ENCODE data around the gene KCNK3. TPM values are rescaled to one million over a fixed set of nuclear protein-coding genes. Genes with fewer than 3 reads are reported as not detected.

The KCNK3 gene
- polyA plus RNA-seq, 1 of the 3 experiments (the other 2 are of a cell fraction) = 0.16 TPM

- H3K27ac ChIP-seq (ENCODE audit: low read depth in 2 of 2, low read length in 1 of 2) = no peak overlapping the region
- peaks cover 0 to 14% of the 10 kb centered on the region in 2 experiments; a peak in 1 of 4 replicates for H3K4me1 ChIP-seq (ENCODE audit: control insufficient read depth in 1 of 2, insufficient read depth in 2 of 2, low read depth in 1 of 2, low read length in 1 of 2)
- H3K79me2 ChIP-seq (ENCODE audit: insufficient read depth) = no peaks in the 10 kb centered on the region
- no peaks in the 10 kb centered on the region for H3K9me2 ChIP-seq
- TF ChIP-seq EZH2phosphoT487 (IDR thresholded peaks at IDR 0.05; ENCODE audit: borderline replicate concordance, low read depth) = no peak
- TF ChIP-seq YY1 (IDR thresholded peaks at IDR 0.05; ENCODE audit: low read depth) = no peak
- no peak for TF ChIP-seq EP300 (IDR thresholded peaks at IDR 0.05; ENCODE audit: borderline replicate concordance in 1 of 2, low read depth in 1 of 2, low read length in 1 of 2)
- TF ChIP-seq, protein P1, sequence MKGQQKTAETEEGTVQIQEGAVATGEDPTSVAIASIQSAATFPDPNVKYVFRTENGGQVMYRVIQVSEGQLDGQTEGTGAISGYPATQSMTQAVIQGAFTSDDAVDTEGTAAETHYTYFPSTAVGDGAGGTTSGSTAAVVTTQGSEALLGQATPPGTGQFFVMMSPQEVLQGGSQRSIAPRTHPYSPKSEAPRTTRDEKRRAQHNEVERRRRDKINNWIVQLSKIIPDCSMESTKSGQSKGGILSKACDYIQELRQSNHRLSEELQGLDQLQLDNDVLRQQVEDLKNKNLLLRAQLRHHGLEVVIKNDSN (IDR thresholded peaks at IDR 0.05; ENCODE audit: borderline replicate concordance, low read depth) = no peak
- no peak for TF ChIP-seq GATA2 (CRISPR knock-in tag; IDR thresholded peaks at IDR 0.05)
- 84% methylated on average over 3 of the region's 3 CpGs for WGBS (ENCODE audit: low lambda C conversion rate)
- no peaks in the 10 kb centered on the region for H3K36me3 ChIP-seq (replicated peaks in 1 of 2; ENCODE audit: control insufficient read depth in 1 of 2, insufficient read depth in 2 of 2, low read length in 1 of 2)
- H3F3A ChIP-seq (replicated peaks; ENCODE audit: insufficient read depth) = no peaks in the 10 kb centered on the region
- ChIA-PET CTCF (interaction anchor here (1.1 to 22.3 kb wide), 4 partner anchors 14 to 122 kb away, joined by 3 to 944 read pairs (median 32); no protein-coding TSS in a partner anchor), POLR2A (interaction anchor here (1.5 kb wide), 1 partner anchor 12 kb away, joined by 3 read pairs; no protein-coding TSS in a partner anchor)
- H3K9me3 ChIP-seq = no peaks in the 10 kb centered on the region
- peak; percentile 27 for DNase-seq
- no peak overlapping the region for H3K4me2 ChIP-seq
- H2AFZ ChIP-seq (ENCODE audit: low read depth) = no peak overlapping the region
- H3K9ac ChIP-seq = no peak overlapping the region
- H3K4me3 ChIP-seq (ENCODE audit: low read depth in 2 of 2, low read length in 1 of 2) = no peak overlapping the region
- H3K27me3 ChIP-seq (ENCODE audit: insufficient read depth) = no peaks in the 10 kb centered on the region
- no peaks in the 10 kb centered on the region for H4K20me1 ChIP-seq (ENCODE audit: insufficient read depth)
Measured at GRCh38 chr2:26732446-26732845, 39.9 kb downstream of the KCNK3 start.

- Histone ChIP-seq H3K9me3 (no peaks in the 10 kb centered on the region), H3F3A (replicated peaks; ENCODE audit: insufficient read depth) (no peaks in the 10 kb centered on the region), H3K27me3 (ENCODE audit: insufficient read depth) (no peaks in the 10 kb centered on the region), H2AFZ (ENCODE audit: low read depth) (no peak overlapping the region), H3K27ac (ENCODE audit: low read depth in 2 of 2, low read length in 1 of 2) (no peak overlapping the region), H3K9me2 (no peaks in the 10 kb centered on the region), H4K20me1 (ENCODE audit: insufficient read depth) (no peaks in the 10 kb centered on the region), H3K36me3 (replicated peaks in 1 of 2; ENCODE audit: control insufficient read depth in 1 of 2, insufficient read depth in 2 of 2, low read length in 1 of 2) (no peaks in the 10 kb centered on the region), H3K9ac (no peak overlapping the region), H3K4me2 (no peak overlapping the region), H3K4me3 (ENCODE audit: low read depth in 2 of 2, low read length in 1 of 2) (no peak overlapping the region), H3K79me2 (ENCODE audit: insufficient read depth) (no peaks in the 10 kb centered on the region), H3K4me1 (ENCODE audit: control insufficient read depth in 1 of 2, insufficient read depth in 2 of 2, low read depth in 1 of 2, low read length in 1 of 2) (peaks cover 0 to 18% of the 10 kb centered on the region in 2 experiments; a peak in 1 of 4 replicates)
- TF ChIP-seq TCF12 (IDR thresholded peaks at IDR 0.05) = no peak
- TF ChIP-seq, protein P2, sequence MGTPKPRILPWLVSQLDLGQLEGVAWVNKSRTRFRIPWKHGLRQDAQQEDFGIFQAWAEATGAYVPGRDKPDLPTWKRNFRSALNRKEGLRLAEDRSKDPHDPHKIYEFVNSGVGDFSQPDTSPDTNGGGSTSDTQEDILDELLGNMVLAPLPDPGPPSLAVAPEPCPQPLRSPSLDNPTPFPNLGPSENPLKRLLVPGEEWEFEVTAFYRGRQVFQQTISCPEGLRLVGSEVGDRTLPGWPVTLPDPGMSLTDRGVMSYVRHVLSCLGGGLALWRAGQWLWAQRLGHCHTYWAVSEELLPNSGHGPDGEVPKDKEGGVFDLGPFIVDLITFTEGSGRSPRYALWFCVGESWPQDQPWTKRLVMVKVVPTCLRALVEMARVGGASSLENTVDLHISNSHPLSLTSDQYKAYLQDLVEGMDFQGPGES (IDR thresholded peaks at IDR 0.05; ENCODE audit: low read depth, low read length) = no peak
- TF ChIP-seq TAF1 (IDR thresholded peaks at IDR 0.05; ENCODE audit: borderline replicate concordance, low read depth, low read length) = no peak
- no peak for TF ChIP-seq CTCF (IDR thresholded peaks at IDR 0.05)
- ChIA-PET POLR2A (interaction anchor here (0.6 to 4.8 kb wide), 2 partner anchors 13 to 25 kb away, joined by 4 to 20 read pairs; no protein-coding TSS in a partner anchor), CTCF (interaction anchor here (1.1 to 22.3 kb wide), 5 partner anchors 13 to 123 kb away, joined by 3 to 944 read pairs (median 7); no protein-coding TSS in a partner anchor)
- 83% methylated on average over 9 of the region's 9 CpGs for WGBS (ENCODE audit: low lambda C conversion rate)
- DNase-seq = peak; percentile 7
Measured at GRCh38 chr2:26733413-26733812, 40.9 kb downstream of the KCNK3 start.

Measured in SK-N-SH (cell line).